ENCODE measurements around the gene C2CD4C. TPM values are rescaled to one million over a fixed set of nuclear protein-coding genes. Genes with fewer than 3 reads are reported as not detected.

C2CD4C gene
- total and polyA plus RNA-seq, 2 experiments from 2014 or later = 2.1 to 12.5 TPM

- no peaks in the 10 kb centered on the region for H3K36me3 ChIP-seq (ENCODE audit: insufficient read depth)
- no peak overlapping the region for H3K27ac ChIP-seq (ENCODE audit: low read depth)
- Mint-ChIP-seq H3K4me1 (no peaks in the 10 kb centered on the region; the same call in 2 of the 3 replicates), H3K9me3 (peaks cover 11% of the 10 kb centered on the region; the same call in 2 of the 3 replicates), H3K4me3 (no peak overlapping the region), H3K36me3 (ENCODE audit: low read depth) (peaks cover 6% of the 10 kb centered on the region; the same call in 1 of the 3 replicates), H3K27ac (no peak overlapping the region), H3K27me3 (ENCODE audit: insufficient read depth, low read depth, poor library complexity) (peaks cover 15% of the 10 kb centered on the region)
- TF ChIP-seq ETS1 (IDR thresholded peaks at IDR 0.05) (no peak), JUNB (IDR thresholded peaks at IDR 0.05; ENCODE audit: unreplicated experiment) (no peak), ZNF331 (CRISPR knock-in tag; IDR thresholded peaks at IDR 0.05; ENCODE audit: low read depth) (no peak), CREB1 (CRISPR knock-in tag; IDR thresholded peaks at IDR 0.05; ENCODE audit: low read depth) (no peak), ZNF114 (CRISPR knock-in tag; IDR thresholded peaks at IDR 0.05) (no peak), EZH2 (IDR thresholded peaks at IDR 0.05; ENCODE audit: low read depth, unreplicated experiment) (no peak)
- H3F3A ChIP-seq (replicated peaks; ENCODE audit: low read depth) = no peaks in the 10 kb centered on the region
- H4K20me1 ChIP-seq (replicated peaks; ENCODE audit: insufficient read depth) = no peaks in the 10 kb centered on the region
- no peaks in the 10 kb centered on the region for H3K27me3 ChIP-seq (ENCODE audit: insufficient read depth)
- H3K4me3 ChIP-seq = no peak overlapping the region
- no peak overlapping the region for H2AFZ ChIP-seq
- no peak overlapping the region for H3K4me2 ChIP-seq
- H3K79me2 ChIP-seq (replicated peaks; ENCODE audit: insufficient read depth) = no peaks in the 10 kb centered on the region
- no peaks in the 10 kb centered on the region for H3K4me1 ChIP-seq (ENCODE audit: insufficient read depth)
- DNase-seq (ENCODE audit: low spot score) (no peak), ATAC-seq (no peak)
- H3K9me2 ChIP-seq (ENCODE audit: insufficient read depth) = no peaks in the 10 kb centered on the region
These were observed 39.1 kb downstream of the C2CD4C start for GRCh38 chr19:369876-370275.

DNA sequence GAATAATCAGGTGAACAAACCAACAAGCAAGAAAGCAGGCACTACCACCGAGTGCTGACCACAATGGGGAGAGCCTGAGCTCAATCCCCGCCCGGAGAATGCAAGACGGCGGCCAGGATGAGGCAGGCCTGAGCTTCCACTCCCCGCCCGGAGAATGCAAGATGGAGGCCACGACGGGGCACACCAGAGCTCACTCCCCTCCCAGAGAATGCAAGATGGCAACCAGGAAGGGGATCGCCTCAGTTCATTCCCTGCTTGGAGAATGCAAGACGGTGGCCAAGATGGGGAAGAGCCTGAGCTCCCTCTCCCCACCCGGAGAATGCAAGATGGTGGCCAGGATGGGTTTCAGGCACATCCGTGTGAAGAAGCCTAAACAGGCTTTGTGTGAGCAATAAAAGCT is 39.7 kb downstream of the C2CD4C start:
- H4K20me1 ChIP-seq (replicated peaks; ENCODE audit: insufficient read depth) = no peaks in the 10 kb centered on the region
- no peaks in the 10 kb centered on the region for H3F3A ChIP-seq (replicated peaks; ENCODE audit: low read depth)
- Mint-ChIP-seq H3K9me3 (peaks cover 11% of the 10 kb centered on the region; the same call in 2 of the 3 replicates), H3K4me1 (no peaks in the 10 kb centered on the region; the same call in 2 of the 3 replicates), H3K27ac (no peak overlapping the region), H3K36me3 (ENCODE audit: low read depth) (peaks cover 6% of the 10 kb centered on the region; the same call in 1 of the 3 replicates), H3K4me3 (no peak overlapping the region; the same call in 2 of the 3 replicates), H3K27me3 (ENCODE audit: insufficient read depth, low read depth, poor library complexity) (peaks cover 15% of the 10 kb centered on the region)
- H2AFZ ChIP-seq = peak overlapping the region; percentile 90; the same call in 1 of the 2 replicates
- DNase-seq (ENCODE audit: low spot score) (no peak), ATAC-seq (no peak)
- no peaks in the 10 kb centered on the region for H3K9me2 ChIP-seq (ENCODE audit: insufficient read depth)
- H3K36me3 ChIP-seq (ENCODE audit: insufficient read depth) = no peaks in the 10 kb centered on the region
- H3K4me1 ChIP-seq (ENCODE audit: insufficient read depth) = no peaks in the 10 kb centered on the region
- no peaks in the 10 kb centered on the region for H3K79me2 ChIP-seq (replicated peaks; ENCODE audit: insufficient read depth)
- H3K27me3 ChIP-seq (ENCODE audit: insufficient read depth) = no peaks in the 10 kb centered on the region
- no peak overlapping the region for H3K4me3 ChIP-seq
- no peak overlapping the region for H3K27ac ChIP-seq (ENCODE audit: low read depth)
- TF ChIP-seq EZH2phosphoT487 (IDR thresholded peaks at IDR 0.05; ENCODE audit: unreplicated experiment) (no peak), POLR2AphosphoS5 (IDR thresholded peaks at IDR 0.05; ENCODE audit: low read depth) (no peak), STAT1 (IDR thresholded peaks at IDR 0.05; ENCODE audit: unreplicated experiment) (no peak), EZH2 (IDR thresholded peaks at IDR 0.05; ENCODE audit: low read depth, unreplicated experiment) (no peak)
- H3K4me2 ChIP-seq = no peak overlapping the region

- no peaks in the 10 kb centered on the region for H3K36me3 ChIP-seq (ENCODE audit: insufficient read depth)
- no peak overlapping the region for H3K4me3 ChIP-seq
- peaks cover 6% of the 10 kb centered on the region; the same call in 1 of the 3 replicates for H3K36me3 Mint-ChIP-seq (ENCODE audit: low read depth)
- no peaks in the 10 kb centered on the region for H3K79me2 ChIP-seq (replicated peaks; ENCODE audit: insufficient read depth)
- H3K27me3 ChIP-seq (ENCODE audit: insufficient read depth) = no peaks in the 10 kb centered on the region
- H3K9me2 ChIP-seq (ENCODE audit: insufficient read depth) = no peaks in the 10 kb centered on the region
- H3K4me1 Mint-ChIP-seq = no peaks in the 10 kb centered on the region; the same call in 2 of the 3 replicates
- no peaks in the 10 kb centered on the region for H3F3A ChIP-seq (replicated peaks; ENCODE audit: low read depth)
- no peak overlapping the region for H3K4me2 ChIP-seq
- peaks cover 11% of the 10 kb centered on the region; the same call in 2 of the 3 replicates for H3K9me3 Mint-ChIP-seq
- no peaks in the 10 kb centered on the region for H4K20me1 ChIP-seq (replicated peaks; ENCODE audit: insufficient read depth)
- no peak overlapping the region for H3K4me3 Mint-ChIP-seq
- H3K27ac ChIP-seq (ENCODE audit: low read depth) = no peak overlapping the region
- H2AFZ ChIP-seq = 0 out of 2 replicates have a peak overlapping the region, but pooled peaks have one; percentile 90
- peaks cover 15% of the 10 kb centered on the region for H3K27me3 Mint-ChIP-seq (ENCODE audit: insufficient read depth, low read depth, poor library complexity)
- ATAC-seq (no peak), DNase-seq (ENCODE audit: low spot score) (no peak)
- no peak overlapping the region for H3K27ac Mint-ChIP-seq
- no peaks in the 10 kb centered on the region for H3K4me1 ChIP-seq (ENCODE audit: insufficient read depth)
- no peak for TF ChIP-seq EZH2 (IDR thresholded peaks at IDR 0.05; ENCODE audit: low read depth, unreplicated experiment)
- no peak for TF ChIP-seq ZNF462 (CRISPR knock-in tag; IDR thresholded peaks at IDR 0.05)
- no peak for TF ChIP-seq NANOG (IDR thresholded peaks at IDR 0.05; ENCODE audit: borderline replicate concordance)
These were observed 40.3 kb downstream of the C2CD4C start for GRCh38 chr19:368630-369024.
